Measurements from ENCODE around the gene DDX1.

DNA sequence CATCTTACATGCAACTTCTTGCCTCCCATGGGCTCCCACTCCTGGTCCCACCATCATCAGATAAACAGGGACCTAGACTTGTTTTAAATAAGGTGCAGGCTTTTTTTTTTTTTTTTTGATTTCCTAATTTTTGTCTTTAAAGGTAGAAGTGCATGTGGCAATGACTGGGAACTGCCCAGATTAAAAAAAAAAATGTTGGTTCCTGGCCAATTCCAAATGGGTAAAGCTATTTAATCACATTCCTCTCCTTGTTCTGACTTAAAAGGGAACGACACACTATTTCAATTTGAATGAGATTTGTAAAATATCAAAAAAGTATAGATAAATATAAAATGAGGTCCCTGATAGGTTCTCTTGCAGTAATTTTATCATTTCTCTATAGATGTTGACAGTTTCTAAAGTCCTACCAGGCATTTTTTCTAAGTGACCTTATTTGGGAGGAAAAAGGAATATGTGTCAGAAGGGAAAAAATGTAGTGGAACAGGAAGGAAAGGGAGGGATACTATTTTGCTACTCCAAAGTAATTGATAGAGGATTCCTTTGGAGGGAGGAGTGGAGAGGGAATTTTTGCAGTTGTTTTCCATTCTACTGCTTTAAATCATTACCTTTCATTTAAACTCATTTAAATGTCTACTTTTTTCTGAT, 43.3 kb downstream of the DDX1 start:
- TF ChIP-seq CTCF (IDR thresholded peaks at IDR 0.05) = no peak
- no peak for TF ChIP-seq POLR2A (IDR thresholded peaks at IDR 0.05)
